ENCODE data around the gene LZTS3. TPM values are rescaled to one million over a fixed set of nuclear protein-coding genes. Genes with fewer than 3 reads are reported as not detected.

LZTS3 gene
- total and polyA plus RNA-seq, 2 of the 13 experiments (the other 11 are each of a cell fraction or from before 2014, with no cell fraction given), result 10.1 to 31.3 TPM

- TF ChIP-seq ZNF512B (CRISPR knock-in tag; IDR thresholded peaks at IDR 0.05; ENCODE audit: borderline replicate concordance) (0 out of 2 replicates have a peak, but pooled peaks have one; percentile 13), ZNF572 (CRISPR knock-in tag; IDR thresholded peaks at IDR 0.05) (0 out of 2 replicates have a peak, but pooled peaks have one; percentile 50), ZNF317 (CRISPR knock-in tag; IDR thresholded peaks at IDR 0.05) (0 out of 2 replicates have a peak, but pooled peaks have one; percentile 23), DMAP1 (CRISPR knock-in tag; IDR thresholded peaks at IDR 0.05) (peak; percentile 38; the same call in 1 of the 2 replicates), ZNF687 (CRISPR knock-in tag; IDR thresholded peaks at IDR 0.05) (peak; percentile 86), ZKSCAN5 (CRISPR knock-in tag; IDR thresholded peaks at IDR 0.05) (peak; percentile 55; the same call in 1 of the 2 replicates), FOXA3 (CRISPR knock-in tag; IDR thresholded peaks at IDR 0.05) (peak; percentile 39), ELF3 (CRISPR knock-in tag; IDR thresholded peaks at IDR 0.05) (0 out of 2 replicates have a peak, but pooled peaks have one; percentile 35), ZMYM4 (CRISPR knock-in tag; IDR thresholded peaks at IDR 0.05) (0 out of 2 replicates have a peak, but pooled peaks have one; percentile 7), ARNT2 (CRISPR knock-in tag; IDR thresholded peaks at IDR 0.05; ENCODE audit: low read depth) (0 out of 2 replicates have a peak, but pooled peaks have one; percentile 24), HNF4A (CRISPR knock-in tag; IDR thresholded peaks at IDR 0.05) (peak; percentile 41; the same call in 1 of the 2 replicates), ZNF605 (CRISPR knock-in tag; IDR thresholded peaks at IDR 0.05) (0 out of 2 replicates have a peak, but pooled peaks have one; percentile 33)
- TF ChIP-seq, protein P1, sequence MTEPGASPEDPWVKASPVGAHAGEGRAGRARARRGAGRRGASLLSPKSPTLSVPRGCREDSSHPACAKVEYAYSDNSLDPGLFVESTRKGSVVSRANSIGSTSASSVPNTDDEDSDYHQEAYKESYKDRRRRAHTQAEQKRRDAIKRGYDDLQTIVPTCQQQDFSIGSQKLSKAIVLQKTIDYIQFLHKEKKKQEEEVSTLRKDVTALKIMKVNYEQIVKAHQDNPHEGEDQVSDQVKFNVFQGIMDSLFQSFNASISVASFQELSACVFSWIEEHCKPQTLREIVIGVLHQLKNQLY (CRISPR knock-in tag; IDR thresholded peaks at IDR 0.05), result peak; percentile 95
Observed at GRCh38 chr20:3125776-3126526, 47.4 kb downstream of the LZTS3 start (continued).
